HepG2 (cell line): ENCODE data around the gene TSPYL6. TPM values are rescaled to one million over a fixed set of nuclear protein-coding genes. Genes with fewer than 3 reads are reported as not detected.

Source experiments
- ATM ChIP-seq: fragments of 450-650 bp; IDR thresholded peaks from 2 replicates; pipeline ENCODE4 v1.7.1; 2017; ENCODE audit warnings: mild to moderate bottlenecking, borderline replicate concordance
- CCDC6 ChIP-seq: sonication (generic); formaldehyde crosslinking; IDR thresholded peaks from 2 replicates; pipeline ENCODE4 v1.8.1; 2022; ENCODE audit warnings: mild to moderate bottlenecking, missing genetic modification reagents, moderate library complexity
- DR1 ChIP-seq: sonication (generic); formaldehyde crosslinking; IDR thresholded peaks from 2 replicates; pipeline ENCODE4 v1.8.0; 2021; ENCODE audit warnings: mild to moderate bottlenecking, missing genetic modification reagents, inconsistent platforms
- FOXO4 ChIP-seq: sonication (generic); formaldehyde crosslinking; conservative IDR thresholded peaks from 2 replicates; pipeline ENCODE4 v1.8.1; 2023; ENCODE audit warnings: missing genetic modification reagents
- HNF4A ChIP-seq: sonication (generic); formaldehyde crosslinking; IDR thresholded peaks from 2 replicates; pipeline ENCODE4 v1.4.0; 2020; ENCODE audit warnings: missing genetic modification reagents
- HOXA7 ChIP-seq: sonication (generic); formaldehyde crosslinking; IDR thresholded peaks from 2 replicates; pipeline ENCODE4 v1.8.1; 2022; ENCODE audit warnings: mild to moderate bottlenecking, missing genetic modification reagents, moderate library complexity
- HOXA9 ChIP-seq: sonication (generic); formaldehyde crosslinking; IDR thresholded peaks from 2 replicates; pipeline ENCODE4 v1.8.1; 2022; ENCODE audit warnings: missing genetic modification reagents, mild to moderate bottlenecking, moderate library complexity, borderline replicate concordance
- ISX ChIP-seq: sonication (generic); formaldehyde crosslinking; conservative IDR thresholded peaks from 2 replicates; pipeline ENCODE4 v1.5.0; 2020; ENCODE audit warnings: missing genetic modification reagents
- KLF16 ChIP-seq, 2 experiments: sonication (generic) in 1 of 2; formaldehyde crosslinking in 1 of 2; IDR thresholded peaks; 2 replicates each; pipeline versions ENCODE4 v1.6.1 to v1.8.0; 2016 to 2023; ENCODE audit warnings: missing genetic modification reagents in 2 of 2, missing compliant biosample characterization in 1 of 2
- MEIS1 ChIP-seq: sonication (generic); formaldehyde crosslinking; IDR thresholded peaks from 2 replicates; pipeline ENCODE4 v1.9.0; 2021; ENCODE audit warnings: mild to moderate bottlenecking, missing genetic modification reagents, moderate library complexity, borderline replicate concordance
- MTA3 ChIP-seq: sonication (generic); formaldehyde crosslinking; IDR thresholded peaks from 2 replicates; pipeline ENCODE4 v1.4.0; 2020; ENCODE audit warnings: missing genetic modification reagents
- MYC ChIP-seq: sonication (generic); formaldehyde crosslinking; IDR thresholded peaks from 2 replicates; pipeline ENCODE4 v1.9.0; 2021; ENCODE audit warnings: missing genetic modification reagents, borderline replicate concordance
- NFATC3 ChIP-seq: sonication (generic); formaldehyde crosslinking; IDR thresholded peaks from 2 replicates; pipeline ENCODE4 v1.5.1; 2020; ENCODE audit warnings: mild to moderate bottlenecking, missing genetic modification reagents
- NR3C1 ChIP-seq: sonication (generic); formaldehyde crosslinking; IDR thresholded peaks from 2 replicates; pipeline ENCODE4 v1.4.0; 2020; ENCODE audit warnings: missing genetic modification reagents
- RBFOX2 ChIP-seq: fragments of 200-400 bp; formaldehyde crosslinking; IDR thresholded peaks from 2 replicates; pipeline ENCODE4 v1.6.1; 2017; ENCODE audit warnings: low read depth, mild to moderate bottlenecking, low read length
- SALL1 ChIP-seq: sonication (generic); formaldehyde crosslinking; IDR thresholded peaks from 2 replicates; pipeline ENCODE4 v1.8.0; 2022; ENCODE audit warnings: mild to moderate bottlenecking, missing genetic modification reagents
- TRIM24 ChIP-seq: sonication (generic); formaldehyde crosslinking; IDR thresholded peaks from 2 replicates; pipeline ENCODE4 v1.8.0; 2022; ENCODE audit warnings: mild to moderate bottlenecking, missing genetic modification reagents
- WIZ ChIP-seq: sonication (generic); formaldehyde crosslinking; IDR thresholded peaks from 2 replicates; pipeline ENCODE4 v1.5.1; 2020; ENCODE audit warnings: mild to moderate bottlenecking, missing genetic modification reagents
- XRCC5 ChIP-seq: fragments of 200-400 bp; formaldehyde crosslinking; optimal IDR thresholded peaks from 2 replicates; pipeline ENCODE3; 2017; ENCODE audit warnings: mild to moderate bottlenecking, low read length
- ZNF263 ChIP-seq: sonication (generic); formaldehyde crosslinking; IDR thresholded peaks from 2 replicates; pipeline ENCODE4 v1.4.0; 2020; ENCODE audit warnings: missing genetic modification reagents
- ZNF275 ChIP-seq: sonication (generic); formaldehyde crosslinking; IDR thresholded peaks from 2 replicates; pipeline ENCODE4 v1.8.0; 2022; ENCODE audit warnings: missing genetic modification reagents, mild to moderate bottlenecking, inconsistent platforms, borderline replicate concordance
- ZNF292 ChIP-seq: sonication (generic); formaldehyde crosslinking; IDR thresholded peaks from 2 replicates; pipeline ENCODE4 v1.8.1; 2022; ENCODE audit warnings: mild to moderate bottlenecking, low read depth, missing genetic modification reagents, borderline replicate concordance
- ZNF331 ChIP-seq: sonication (generic); formaldehyde crosslinking; IDR thresholded peaks from 2 replicates; pipeline ENCODE4 v1.4.0; 2020; ENCODE audit warnings: missing genetic modification reagents
- ZNF557 ChIP-seq: sonication (generic); formaldehyde crosslinking; IDR thresholded peaks from 2 replicates; pipeline ENCODE4 v1.4.0; 2020; ENCODE audit warnings: missing genetic modification reagents
- ZNF800 ChIP-seq: sonication (generic); formaldehyde crosslinking; IDR thresholded peaks from 2 replicates; pipeline ENCODE4 v1.4.0; 2020; ENCODE audit warnings: missing genetic modification reagents
- ZNF83 ChIP-seq: sonication (generic); formaldehyde crosslinking; IDR thresholded peaks from 2 replicates; pipeline ENCODE4 v1.4.0; 2020; ENCODE audit warnings: missing genetic modification reagents, mild to moderate bottlenecking, borderline replicate concordance
- ZSCAN29 ChIP-seq: sonication (generic); formaldehyde crosslinking; conservative IDR thresholded peaks from 2 replicates; pipeline ENCODE4 v1.4.0; 2020; ENCODE audit warnings: mild to moderate bottlenecking, missing genetic modification reagents
- polyA plus RNA-seq, 8 experiments: library from polyadenylated mRNA; depleted of rRNA in 3 of 8; stranded (reverse) in 7 of 8; unstranded in 1 of 8; fragments of >200 nt; fragmentation: Illumina TruSeq in 4 of 8; extraction: Trizol in 4 of 8; gene quantifications; 2 replicates each; pipeline versions ENCODE4 v1.2.1 to v1.2.3, GENCODE V29; 2011 to 2016; ENCODE audit warnings: low read depth in 4 of 8, missing spikeins in 1 of 8, mixed read lengths in 1 of 8; ENCODE audit not compliant: insufficient read depth in 1 of 8
- total RNA-seq, 5 experiments: library from RNA; depleted of rRNA; stranded (reverse); fragments of >200 nt; fragmentation: Illumina TruSeq; extraction: Trizol; gene quantifications; 2 replicates each; pipeline ENCODE4 v1.2.3, GENCODE V29; 2016; ENCODE audit warnings: low read depth in 1 of 5

The TSPYL6 gene
- total and polyA plus RNA-seq, 2 of the 13 experiments (the other 11 are each of a cell fraction or from before 2014, with no cell fraction given), result 0.03 TPM; not detected in 1

GRCh38 chr2:54207666-54208195 lies 48.3 kb downstream of the TSPYL6 start (continued):
- TF ChIP-seq CCDC6 (CRISPR knock-in tag), result peak; percentile 74; the same call in 1 of the 2 replicates
- no peak for TF ChIP-seq RBFOX2
- no peak for TF ChIP-seq ZNF263 (CRISPR knock-in tag)
- TF ChIP-seq ATM, result no peak
- TF ChIP-seq SALL1, result peak; percentile 85; the same call in 1 of the 2 replicates
- no peak for TF ChIP-seq ZSCAN29
- no peak for TF ChIP-seq MYC
- no peak for TF ChIP-seq MEIS1
- TF ChIP-seq NFATC3 (CRISPR knock-in tag), result no peak
- no peak for TF ChIP-seq XRCC5
- no peak for TF ChIP-seq ZNF800
- no peak for TF ChIP-seq DR1 (CRISPR knock-in tag)
- no peak for TF ChIP-seq HOXA9 (CRISPR knock-in tag)
- TF ChIP-seq ISX (CRISPR knock-in tag), result no peak
- no peak for TF ChIP-seq ZNF557
- no peak for TF ChIP-seq ZNF83
- no peak for TF ChIP-seq MTA3 (CRISPR knock-in tag)
- TF ChIP-seq ZNF292 (CRISPR knock-in tag), result peak; percentile 48; the same call in 1 of the 2 replicates
- TF ChIP-seq HNF4A (CRISPR knock-in tag), result peak; percentile 94
- no peak for TF ChIP-seq HOXA7 (CRISPR knock-in tag)
- peak; percentile 96 for TF ChIP-seq ZNF331 (CRISPR knock-in tag)
- no peak for TF ChIP-seq WIZ (CRISPR knock-in tag)
- peak; percentile 95 for TF ChIP-seq TRIM24 (CRISPR knock-in tag)
- peak; percentile 40; the same call in 1 of the 2 replicates for TF ChIP-seq ZNF275 (CRISPR knock-in tag)
- no peak for TF ChIP-seq FOXO4
- peak in 1 of 2 experiments; percentile 75; a peak in 1 of 4 replicates for TF ChIP-seq KLF16 (CRISPR knock-in tag; IDR thresholded peaks at IDR 0.05)
- no peak for TF ChIP-seq NR3C1
